Measurements from ENCODE around the gene AP1G2.
"Not testable (repeated sequence)": the region's sequence is repeated elsewhere in the genome, so short reads cannot be mapped to it uniquely, and the experiment has no call there.

The AP1G2 gene, protein sequence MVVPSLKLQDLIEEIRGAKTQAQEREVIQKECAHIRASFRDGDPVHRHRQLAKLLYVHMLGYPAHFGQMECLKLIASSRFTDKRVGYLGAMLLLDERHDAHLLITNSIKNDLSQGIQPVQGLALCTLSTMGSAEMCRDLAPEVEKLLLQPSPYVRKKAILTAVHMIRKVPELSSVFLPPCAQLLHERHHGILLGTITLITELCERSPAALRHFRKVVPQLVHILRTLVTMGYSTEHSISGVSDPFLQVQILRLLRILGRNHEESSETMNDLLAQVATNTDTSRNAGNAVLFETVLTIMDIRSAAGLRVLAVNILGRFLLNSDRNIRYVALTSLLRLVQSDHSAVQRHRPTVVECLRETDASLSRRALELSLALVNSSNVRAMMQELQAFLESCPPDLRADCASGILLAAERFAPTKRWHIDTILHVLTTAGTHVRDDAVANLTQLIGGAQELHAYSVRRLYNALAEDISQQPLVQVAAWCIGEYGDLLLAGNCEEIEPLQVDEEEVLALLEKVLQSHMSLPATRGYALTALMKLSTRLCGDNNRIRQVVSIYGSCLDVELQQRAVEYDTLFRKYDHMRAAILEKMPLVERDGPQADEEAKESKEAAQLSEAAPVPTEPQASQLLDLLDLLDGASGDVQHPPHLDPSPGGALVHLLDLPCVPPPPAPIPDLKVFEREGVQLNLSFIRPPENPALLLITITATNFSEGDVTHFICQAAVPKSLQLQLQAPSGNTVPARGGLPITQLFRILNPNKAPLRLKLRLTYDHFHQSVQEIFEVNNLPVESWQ

DNA sequence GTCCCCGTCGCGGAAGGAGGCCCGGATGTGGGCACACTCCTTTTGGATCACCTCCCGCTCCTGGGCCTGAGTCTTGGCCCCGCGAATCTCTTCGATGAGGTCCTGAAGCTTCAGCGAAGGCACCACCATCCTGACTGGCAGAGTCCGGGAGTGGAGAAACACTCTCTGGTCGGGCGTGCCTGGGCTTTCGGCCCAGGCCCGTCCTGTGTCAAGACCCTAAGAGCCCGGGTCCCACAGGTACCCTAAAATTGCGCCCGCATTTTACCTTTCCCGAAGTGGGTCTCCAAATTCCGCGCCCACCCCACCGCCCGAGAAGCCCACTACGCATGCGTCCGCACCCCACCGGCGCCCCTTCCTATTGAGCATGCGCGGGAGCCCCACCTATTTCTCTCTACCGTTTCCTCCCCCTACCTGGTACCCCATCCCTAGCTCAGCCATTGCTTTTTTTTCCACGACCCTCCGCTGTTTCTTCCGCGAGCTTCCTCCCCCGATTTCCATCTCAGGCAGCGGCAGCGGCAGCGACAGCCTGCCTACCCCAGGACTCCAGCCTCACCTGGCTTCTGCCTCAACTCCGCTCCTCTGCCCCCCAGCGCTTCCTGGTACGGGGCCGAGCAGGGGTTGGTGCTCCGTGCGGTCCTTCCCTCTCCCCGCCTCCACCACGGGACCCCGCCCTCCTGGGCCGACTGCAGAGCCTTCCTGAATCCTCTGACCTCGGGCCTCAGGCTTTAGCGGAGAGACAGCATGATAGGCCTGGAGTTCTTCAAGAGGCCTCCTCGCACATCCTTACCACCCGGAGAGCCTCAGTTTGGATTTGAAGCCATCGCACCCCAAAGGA lies at the start of gene AP1G2:
Gene AP1G2 (minus strand): TSS at position 606 of the 835 bp plus-strand sequence. CDS start 477 bp downstream, at position 129.
- Histone ChIP-seq H3K4me1 (ENCODE audit: insufficient read depth, low read length) (peaks cover 6% of the 10 kb centered on the region), H3K36me3 (ENCODE audit: insufficient read depth, low read length) (no peaks in the 10 kb centered on the region), H3K27me3 (ENCODE audit: control insufficient read depth in 1 of 2, insufficient read depth in 2 of 2, low read length in 2 of 2) (peaks cover 0 to 6% of the 10 kb centered on the region in 2 donors), H3K27ac (ENCODE audit: low read depth, low read length) (peak within 1 kb of the TSS; percentile 63), H3K9ac (ENCODE audit: low read length) (peak within 1 kb of the TSS; percentile 47), H3K9me3 (ENCODE audit: low read length) (no peaks in the 10 kb centered on the region), H3K4me3 (ENCODE audit: low read depth in 1 of 2, low read length in 2 of 2) (peak within 1 kb of the TSS; percentile 76 to 86)

DNA sequence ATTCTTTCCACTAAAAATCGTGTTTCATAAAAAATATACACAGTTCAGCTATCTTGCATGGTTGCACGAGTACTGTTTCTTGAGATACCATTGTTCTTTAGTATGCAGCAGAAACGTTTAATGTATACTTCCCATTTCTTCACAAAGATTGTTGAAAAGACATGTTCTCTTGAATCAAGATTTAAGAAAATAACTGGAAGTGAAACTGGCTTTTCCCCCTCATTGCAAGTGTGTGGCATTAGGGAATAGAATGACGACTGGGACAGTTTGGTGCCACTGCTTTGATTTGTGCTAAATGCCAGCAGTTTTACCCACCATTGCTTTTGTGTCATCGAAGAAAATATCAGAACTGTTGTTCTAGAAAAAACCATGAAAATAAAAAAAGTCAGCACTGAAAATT lies 48.3 kb upstream of the AP1G2 start:
- H3K9ac ChIP-seq (ENCODE audit: low read length) = no peak overlapping the region
- H3K27me3 ChIP-seq (ENCODE audit: control insufficient read depth in 1 of 2, insufficient read depth in 2 of 2, low read length in 2 of 2) = no peaks in the 10 kb centered on the region
- no peak overlapping the region for H3K27ac ChIP-seq (ENCODE audit: low read depth, low read length)
- H3K4me3 ChIP-seq (ENCODE audit: low read depth in 1 of 2, low read length in 2 of 2) = no peak overlapping the region
- no peaks in the 10 kb centered on the region for H3K36me3 ChIP-seq (ENCODE audit: insufficient read depth, low read length)
- H3K4me1 ChIP-seq (ENCODE audit: insufficient read depth, low read length) = no peaks in the 10 kb centered on the region
- H3K9me3 ChIP-seq (ENCODE audit: low read length) = no peaks in the 10 kb centered on the region

DNA sequence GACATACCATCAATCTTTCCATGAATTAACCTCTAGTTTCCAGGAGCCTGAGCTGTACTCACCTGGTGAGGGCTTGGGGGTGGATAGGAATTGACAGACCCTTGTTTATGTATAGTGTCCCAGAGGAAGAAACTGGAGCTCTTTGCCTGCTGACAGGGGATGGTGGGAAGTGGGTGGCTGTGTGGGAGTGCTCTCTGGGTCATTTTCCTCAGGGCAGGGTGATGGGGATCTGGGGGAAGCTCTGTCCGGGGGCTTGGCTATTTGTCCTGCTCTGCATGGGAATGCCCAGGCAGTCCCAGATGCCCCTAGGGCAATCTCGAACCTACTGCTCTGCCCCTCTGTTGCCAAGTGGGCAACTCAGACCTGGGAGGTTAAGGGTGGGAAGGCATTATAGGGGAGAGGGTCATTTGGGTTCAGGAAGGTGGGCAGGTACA lies 46.8 kb upstream of the AP1G2 start:
- H3K27me3 ChIP-seq (ENCODE audit: control insufficient read depth in 1 of 2, insufficient read depth in 2 of 2, low read length in 2 of 2) = no peaks in the 10 kb centered on the region
- no peak overlapping the region for H3K27ac ChIP-seq (ENCODE audit: low read depth, low read length)
- no peaks in the 10 kb centered on the region for H3K36me3 ChIP-seq (ENCODE audit: insufficient read depth, low read length)
- H3K9ac ChIP-seq (ENCODE audit: low read length) = no peak overlapping the region
- no peaks in the 10 kb centered on the region for H3K9me3 ChIP-seq (ENCODE audit: low read length)
- no peaks in the 10 kb centered on the region for H3K4me1 ChIP-seq (ENCODE audit: insufficient read depth, low read length)
- no peak overlapping the region for H3K4me3 ChIP-seq (ENCODE audit: low read depth in 1 of 2, low read length in 2 of 2)

DNA sequence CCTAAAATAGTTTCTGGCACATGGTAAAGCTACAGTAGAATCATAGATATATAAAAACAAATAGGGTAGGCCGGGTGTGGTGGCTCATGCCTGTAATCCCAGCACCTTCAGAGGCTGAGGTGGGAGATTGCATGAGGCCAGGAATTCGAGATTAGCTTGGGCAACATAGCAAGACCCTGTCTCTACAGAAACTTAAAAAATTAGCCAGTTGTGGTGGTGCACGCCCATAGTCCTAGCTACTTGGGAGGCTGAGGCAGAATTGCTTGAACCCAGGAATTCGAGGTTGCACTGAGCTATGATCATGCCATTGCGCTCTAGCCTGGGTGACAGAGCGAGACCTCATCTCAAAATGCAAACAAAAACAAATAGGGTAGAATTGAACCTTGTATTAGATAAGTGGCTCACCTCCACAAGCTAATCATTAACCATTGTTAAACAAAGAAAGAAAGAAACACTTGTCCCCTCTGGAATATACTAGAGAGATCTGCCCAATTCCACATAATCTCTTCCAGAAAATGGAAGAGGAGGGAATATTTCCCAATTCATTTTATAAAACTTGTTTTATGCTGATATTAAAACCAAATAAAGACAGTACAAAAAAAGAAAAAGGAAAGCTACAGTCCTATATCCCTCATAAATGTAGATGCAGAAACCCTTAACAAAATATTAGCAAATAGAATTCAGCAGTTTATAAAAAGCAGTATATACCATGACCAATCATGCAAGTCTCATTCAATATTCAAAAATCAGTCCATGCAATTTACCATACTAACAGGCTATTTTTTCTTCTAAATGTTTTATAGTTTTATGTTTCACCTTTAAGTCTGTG lies 45.9 kb upstream of the AP1G2 start:
- Histone ChIP-seq H3K36me3 (ENCODE audit: insufficient read depth, low read length) (no peaks in the 10 kb centered on the region), H3K4me3 (ENCODE audit: low read depth in 1 of 2, low read length in 2 of 2) (no peak overlapping the region)

DNA sequence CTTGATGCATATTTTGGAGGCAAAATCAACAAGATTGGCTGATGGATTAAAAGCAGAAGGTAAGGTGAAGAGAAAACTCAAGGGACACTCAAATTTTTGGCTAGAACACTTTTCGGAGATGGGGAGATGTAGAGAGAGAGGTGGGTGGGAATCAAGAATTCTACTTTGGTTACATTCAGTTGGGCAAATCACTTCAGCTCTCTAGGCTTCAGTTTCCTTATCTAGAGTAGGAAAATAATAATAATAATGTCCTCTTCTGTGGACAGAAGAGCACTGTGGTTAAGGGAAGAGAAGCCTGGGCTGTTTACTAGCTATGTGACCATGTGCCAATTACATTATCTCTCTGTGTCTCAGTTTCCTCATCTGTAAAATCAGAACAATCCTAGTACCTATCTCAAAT lies 45.2 kb upstream of the AP1G2 start:
- H3K9me3 ChIP-seq (ENCODE audit: low read length) = no peaks in the 10 kb centered on the region
- no peak overlapping the region for H3K4me3 ChIP-seq (ENCODE audit: low read depth in 1 of 2, low read length in 2 of 2)
- H3K36me3 ChIP-seq (ENCODE audit: insufficient read depth, low read length) = no peaks in the 10 kb centered on the region
- no peaks in the 10 kb centered on the region for H3K27me3 ChIP-seq (ENCODE audit: control insufficient read depth in 1 of 2, insufficient read depth in 2 of 2, low read length in 2 of 2)
- H3K4me1 ChIP-seq (ENCODE audit: insufficient read depth, low read length) = no peaks in the 10 kb centered on the region
- no peak overlapping the region for H3K9ac ChIP-seq (ENCODE audit: low read length)
- no peak overlapping the region for H3K27ac ChIP-seq (ENCODE audit: low read depth, low read length)

More for the DNA sequence above, 45.9 kb upstream of the AP1G2 start:
- Histone ChIP-seq H3K9ac (ENCODE audit: low read length) (no peak overlapping the region), H3K9me3 (ENCODE audit: low read length) (no peaks in the 10 kb centered on the region), H3K27ac (ENCODE audit: low read depth, low read length) (no peak overlapping the region), H3K27me3 (ENCODE audit: control insufficient read depth in 1 of 2, insufficient read depth in 2 of 2, low read length in 2 of 2) (no peaks in the 10 kb centered on the region), H3K4me1 (ENCODE audit: insufficient read depth, low read length) (no peaks in the 10 kb centered on the region)

DNA sequence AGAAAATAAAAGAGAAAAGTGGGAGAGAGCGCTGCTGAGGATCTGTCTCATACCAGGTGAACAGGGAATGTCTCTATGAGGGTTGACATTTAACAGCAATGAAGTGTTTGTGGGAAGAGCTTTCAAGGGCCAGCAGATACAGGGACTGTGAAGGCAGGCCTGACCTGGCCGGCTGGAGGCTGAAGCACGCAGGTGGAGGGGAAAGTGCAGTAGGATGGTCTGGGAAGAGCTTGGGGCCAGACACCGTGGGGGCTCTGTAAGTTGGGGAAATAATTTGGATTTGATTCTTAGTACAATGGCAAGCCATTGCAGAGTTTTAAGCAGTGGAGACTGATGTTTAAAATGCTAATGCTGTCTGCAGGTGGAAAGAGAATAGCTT lies 44.8 kb upstream of the AP1G2 start:
- Histone ChIP-seq H3K4me3 (ENCODE audit: low read depth in 1 of 2, low read length in 2 of 2) (no peak overlapping the region), H3K9ac (ENCODE audit: low read length) (no peak overlapping the region), H3K9me3 (ENCODE audit: low read length) (no peaks in the 10 kb centered on the region), H3K4me1 (ENCODE audit: insufficient read depth, low read length) (no peaks in the 10 kb centered on the region), H3K36me3 (ENCODE audit: insufficient read depth, low read length) (no peaks in the 10 kb centered on the region), H3K27me3 (ENCODE audit: control insufficient read depth in 1 of 2, insufficient read depth in 2 of 2, low read length in 2 of 2) (no peaks in the 10 kb centered on the region), H3K27ac (ENCODE audit: low read depth, low read length) (no peak overlapping the region)

DNA sequence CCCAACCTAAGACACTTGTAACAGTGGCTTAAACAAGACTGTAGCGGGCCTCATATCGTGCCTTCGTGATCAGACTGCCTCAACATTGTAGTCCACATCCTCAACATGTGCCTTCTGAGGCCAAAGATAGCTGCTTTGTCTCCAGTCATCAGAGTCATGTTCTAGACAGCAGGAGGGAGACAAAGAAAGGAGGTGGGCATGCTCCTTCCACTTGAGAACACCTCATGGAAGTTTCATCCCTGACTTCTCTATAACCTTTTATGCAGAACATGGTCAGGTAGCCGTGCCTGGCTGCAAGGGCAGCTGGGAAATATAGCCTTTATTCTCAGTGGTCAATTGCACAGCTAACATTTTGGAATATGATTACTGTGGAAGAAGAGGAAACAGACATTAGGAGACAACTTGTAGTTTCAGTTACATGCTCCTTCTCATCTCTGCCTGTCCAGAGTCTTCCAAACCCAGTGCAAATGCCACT lies 43.3 kb upstream of the AP1G2 start:
- H3K4me1 ChIP-seq (ENCODE audit: insufficient read depth, low read length) = no peaks in the 10 kb centered on the region
- no peak overlapping the region for H3K4me3 ChIP-seq (ENCODE audit: low read depth in 1 of 2, low read length in 2 of 2)
- H3K27me3 ChIP-seq (ENCODE audit: control insufficient read depth in 1 of 2, insufficient read depth in 2 of 2, low read length in 2 of 2) = no peaks in the 10 kb centered on the region
- no peaks in the 10 kb centered on the region for H3K9me3 ChIP-seq (ENCODE audit: low read length)
- H3K36me3 ChIP-seq (ENCODE audit: insufficient read depth, low read length) = no peaks in the 10 kb centered on the region
- no peak overlapping the region for H3K27ac ChIP-seq (ENCODE audit: low read depth, low read length)
- no peak overlapping the region for H3K9ac ChIP-seq (ENCODE audit: low read length)

DNA sequence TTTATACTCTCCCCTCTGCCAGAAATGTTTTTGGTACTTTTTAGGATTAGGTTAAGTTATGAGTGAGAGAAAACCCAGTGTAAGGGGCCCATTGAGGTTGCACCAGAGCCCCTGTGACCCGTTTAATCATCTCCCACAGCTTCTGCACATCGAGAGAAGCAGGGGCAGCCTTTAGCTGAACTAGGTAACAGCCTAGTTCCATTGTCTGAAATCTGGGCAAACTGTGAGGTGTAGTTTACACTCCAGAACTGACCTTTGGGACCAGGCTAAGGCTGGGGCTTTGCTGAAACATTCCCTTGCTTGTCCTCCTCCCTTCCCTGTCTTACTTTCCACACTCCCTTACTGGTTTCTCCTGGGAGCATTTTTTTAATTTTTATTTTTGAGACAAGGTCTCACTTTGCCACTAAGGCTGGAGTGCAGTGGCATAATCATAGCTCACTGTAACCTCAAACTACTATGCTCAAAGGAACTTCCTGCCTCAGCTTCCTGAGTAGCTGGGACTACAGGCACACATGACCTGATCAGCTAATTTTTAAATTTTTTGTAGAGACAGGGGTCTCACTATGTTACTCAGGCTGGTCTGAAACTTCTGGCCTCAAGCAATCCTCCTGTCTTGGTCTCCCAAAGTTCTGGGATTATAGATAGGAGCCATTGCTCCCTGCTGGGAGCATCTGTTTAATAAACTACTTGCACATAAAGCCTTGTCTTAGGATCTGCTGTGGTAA lies 42.7 kb upstream of the AP1G2 start:
- Histone ChIP-seq H3K4me3 (ENCODE audit: low read depth in 1 of 2, low read length in 2 of 2) (no peak overlapping the region), H3K9me3 (ENCODE audit: low read length) (no peaks in the 10 kb centered on the region), H3K36me3 (ENCODE audit: insufficient read depth, low read length) (no peaks in the 10 kb centered on the region), H3K9ac (ENCODE audit: low read length) (no peak overlapping the region), H3K27ac (ENCODE audit: low read depth, low read length) (no peak overlapping the region), H3K27me3 (ENCODE audit: control insufficient read depth in 1 of 2, insufficient read depth in 2 of 2, low read length in 2 of 2) (no peaks in the 10 kb centered on the region), H3K4me1 (ENCODE audit: insufficient read depth, low read length) (no peaks in the 10 kb centered on the region)

DNA sequence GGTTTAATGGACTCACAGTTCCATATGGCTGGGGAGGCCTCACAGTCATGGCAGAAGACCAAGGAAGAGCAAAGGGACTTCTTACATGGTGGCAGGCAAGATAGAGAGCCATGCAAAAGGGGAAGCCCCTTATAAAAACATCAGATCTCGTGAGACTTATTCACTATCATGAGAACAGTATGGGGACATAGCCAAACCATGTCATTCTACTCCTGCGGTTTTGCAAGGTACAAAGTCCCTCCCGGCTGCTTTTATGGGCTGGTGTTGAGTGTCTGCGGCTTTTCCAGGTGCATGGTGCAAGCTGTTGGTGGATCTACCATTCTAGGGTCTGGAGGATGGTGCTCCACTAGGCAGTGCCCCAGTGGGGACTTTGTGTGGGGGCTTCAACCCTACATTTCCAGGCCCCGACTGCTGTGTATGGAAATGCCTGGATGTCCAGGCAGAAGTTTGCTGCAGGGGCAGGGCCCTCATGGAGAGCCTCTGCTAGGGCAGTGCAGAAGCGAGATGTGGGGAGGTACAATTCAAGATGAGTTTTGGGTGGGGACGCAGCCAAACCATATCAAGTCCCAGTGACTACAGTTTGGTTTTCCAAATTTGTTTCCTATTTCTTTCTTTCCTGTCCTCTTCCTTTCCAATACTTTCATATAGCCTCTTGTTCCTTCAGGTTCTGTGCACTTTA lies 42.0 kb upstream of the AP1G2 start:
- not testable (repeated sequence) for H3K9me3 ChIP-seq (ENCODE audit: low read length); H3K4me1 ChIP-seq (ENCODE audit: insufficient read depth, low read length); H3K27me3 ChIP-seq (ENCODE audit: control insufficient read depth in 1 of 2, insufficient read depth in 2 of 2, low read length in 2 of 2); H3K27ac ChIP-seq (ENCODE audit: low read depth, low read length); H3K4me3 ChIP-seq (ENCODE audit: low read depth in 1 of 2, low read length in 2 of 2); H3K36me3 ChIP-seq (ENCODE audit: insufficient read depth, low read length); H3K9ac ChIP-seq (ENCODE audit: low read length)

DNA sequence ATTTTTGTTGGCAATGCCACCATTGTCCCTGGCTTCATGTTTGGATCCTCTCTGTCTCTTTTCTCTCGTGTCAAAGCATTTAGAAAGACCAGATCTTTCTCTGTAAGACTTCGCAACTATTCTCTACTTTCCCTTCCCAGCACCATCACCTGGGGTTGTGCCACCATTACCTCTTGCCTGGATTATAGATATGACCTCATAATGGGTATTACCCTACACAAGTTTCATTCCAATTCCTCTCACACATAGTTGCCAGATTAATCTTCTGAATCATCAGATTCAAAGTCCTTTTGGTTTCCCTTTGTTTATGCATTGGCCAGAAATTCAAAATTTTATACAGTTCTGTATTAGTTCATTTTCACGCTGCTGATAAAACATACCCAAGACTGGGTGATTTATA lies 41.4 kb upstream of the AP1G2 start:
- Histone ChIP-seq H3K9ac (ENCODE audit: low read length) (no peak overlapping the region), H3K27me3 (ENCODE audit: control insufficient read depth in 1 of 2, insufficient read depth in 2 of 2, low read length in 2 of 2) (no peaks in the 10 kb centered on the region), H3K36me3 (ENCODE audit: insufficient read depth, low read length) (no peaks in the 10 kb centered on the region), H3K9me3 (ENCODE audit: low read length) (no peaks in the 10 kb centered on the region), H3K4me3 (ENCODE audit: low read depth in 1 of 2, low read length in 2 of 2) (no peak overlapping the region), H3K4me1 (ENCODE audit: insufficient read depth, low read length) (no peaks in the 10 kb centered on the region), H3K27ac (ENCODE audit: low read depth, low read length) (no peak overlapping the region)
